Measurements from ENCODE around the gene CACNA2D2.

GRCh38 chr3:50389414-50389767 is 114.0 kb downstream of the CACNA2D2 start:
- no peak for TF ChIP-seq CTCF (conservative IDR thresholded peaks at IDR 0.05; ENCODE audit: low read depth, low read length)
- no peak for TF ChIP-seq POLR2A (IDR thresholded peaks at IDR 0.05; ENCODE audit: low read depth, low read length)
- TF ChIP-seq SMC3 (IDR thresholded peaks at IDR 0.05; ENCODE audit: low read depth, low read length) = no peak
- TF ChIP-seq MXI1 (IDR thresholded peaks at IDR 0.05; ENCODE audit: borderline replicate concordance, low read depth, low read length) = no peak
- no peak for TF ChIP-seq MAZ (IDR thresholded peaks at IDR 0.05; ENCODE audit: borderline replicate concordance, low read depth, low read length)
- TF ChIP-seq RFX5 (IDR thresholded peaks at IDR 0.05; ENCODE audit: low read depth, low read length) = no peak
- TF ChIP-seq CHD1 (IDR thresholded peaks at IDR 0.05; ENCODE audit: low read depth, low read length) = no peak
- TF ChIP-seq RCOR1 (IDR thresholded peaks at IDR 0.05; ENCODE audit: insufficient replicate concordance, low read length) = no peak
- TF ChIP-seq USF2 (IDR thresholded peaks at IDR 0.05; ENCODE audit: low read depth, low read length) = no peak
- no peak for TF ChIP-seq RAD21 (IDR thresholded peaks at IDR 0.05; ENCODE audit: low read length)
